Measurements from ENCODE around the gene CBLN3. TPM values are rescaled to one million over a fixed set of nuclear protein-coding genes. Genes with fewer than 3 reads are reported as not detected.
A peak's percentile ranks its signal among the peaks of the same experiment; 100 is the strongest.

The CBLN3 gene
- total RNA-seq, 2 donors from 2014 or later: 1.3 to 4.2 TPM

DNA sequence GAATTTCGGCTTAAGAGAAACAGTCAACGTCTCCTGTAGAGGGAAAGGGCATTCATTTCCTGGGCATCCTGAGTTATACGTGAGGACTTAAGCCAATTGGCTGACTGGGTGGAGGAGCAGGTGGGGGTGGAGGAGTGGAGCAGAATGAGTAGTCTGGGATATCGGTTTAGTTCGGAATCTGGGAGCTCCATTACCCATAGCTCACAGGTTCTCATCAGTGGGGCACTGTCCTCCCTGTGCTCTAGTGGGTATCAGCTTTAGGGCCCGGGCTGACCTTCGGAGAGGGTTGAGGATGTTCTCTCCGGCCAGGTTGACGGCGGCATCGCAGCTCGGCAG, 12.4 kb upstream of the CBLN3 start:
- TF ChIP-seq, protein P1, sequence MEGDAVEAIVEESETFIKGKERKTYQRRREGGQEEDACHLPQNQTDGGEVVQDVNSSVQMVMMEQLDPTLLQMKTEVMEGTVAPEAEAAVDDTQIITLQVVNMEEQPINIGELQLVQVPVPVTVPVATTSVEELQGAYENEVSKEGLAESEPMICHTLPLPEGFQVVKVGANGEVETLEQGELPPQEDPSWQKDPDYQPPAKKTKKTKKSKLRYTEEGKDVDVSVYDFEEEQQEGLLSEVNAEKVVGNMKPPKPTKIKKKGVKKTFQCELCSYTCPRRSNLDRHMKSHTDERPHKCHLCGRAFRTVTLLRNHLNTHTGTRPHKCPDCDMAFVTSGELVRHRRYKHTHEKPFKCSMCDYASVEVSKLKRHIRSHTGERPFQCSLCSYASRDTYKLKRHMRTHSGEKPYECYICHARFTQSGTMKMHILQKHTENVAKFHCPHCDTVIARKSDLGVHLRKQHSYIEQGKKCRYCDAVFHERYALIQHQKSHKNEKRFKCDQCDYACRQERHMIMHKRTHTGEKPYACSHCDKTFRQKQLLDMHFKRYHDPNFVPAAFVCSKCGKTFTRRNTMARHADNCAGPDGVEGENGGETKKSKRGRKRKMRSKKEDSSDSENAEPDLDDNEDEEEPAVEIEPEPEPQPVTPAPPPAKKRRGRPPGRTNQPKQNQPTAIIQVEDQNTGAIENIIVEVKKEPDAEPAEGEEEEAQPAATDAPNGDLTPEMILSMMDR (IDR thresholded peaks at IDR 0.05): peak; percentile 12
- no peak for ATAC-seq (ENCODE audit: insufficient number of reproducible peaks, low FRiP score, low read depth)
- peaks cover 5 to 25% of the 10 kb centered on the region in 2 donors for H3K4me1 ChIP-seq (ENCODE audit: control insufficient read depth in 1 of 2, low read depth in 2 of 2)

DNA sequence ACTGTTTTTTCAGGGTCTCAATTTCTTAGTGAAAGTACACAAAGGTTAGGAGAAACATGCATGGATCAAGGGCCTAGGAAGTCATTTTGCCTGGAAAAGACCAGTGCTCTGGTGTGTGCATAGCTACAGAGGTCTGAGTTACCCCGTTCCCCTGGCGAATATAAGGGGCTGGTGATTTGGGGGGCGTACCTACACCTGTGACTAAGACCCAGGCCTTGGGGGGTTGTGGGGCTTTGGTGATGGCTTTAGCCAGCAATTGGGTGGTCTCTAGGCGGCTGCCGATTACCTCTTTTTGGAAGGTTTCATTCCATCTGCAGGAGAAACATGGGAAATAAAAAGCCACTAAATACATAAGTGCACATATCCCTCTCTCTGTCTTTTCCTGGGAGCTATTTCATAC, 12.0 kb upstream of the CBLN3 start:
- Histone ChIP-seq H3K4me3 (peak overlapping the region; percentile 95), H3K4me1 (ENCODE audit: control insufficient read depth in 1 of 2, low read depth in 2 of 2) (peaks cover 5 to 29% of the 10 kb centered on the region in 2 donors), H3K36me3 (peaks cover 36% of the 10 kb centered on the region), H3K9me3 (no peaks in the 10 kb centered on the region), H3K27me3 (replicated peaks; ENCODE audit: insufficient read depth) (no peaks in the 10 kb centered on the region), H3K27ac (peak overlapping the region; percentile 100)
- TF ChIP-seq, protein P1 (IDR thresholded peaks at IDR 0.05): no peak
- ATAC-seq (ENCODE audit: insufficient number of reproducible peaks, low FRiP score, low read depth) (no peak), DNase-seq (ENCODE audit: low spot score) (no peak)

More for the DNA sequence above, 12.4 kb upstream of the CBLN3 start:
- no peak for DNase-seq (ENCODE audit: low spot score)
- Histone ChIP-seq H3K27ac (peak overlapping the region; percentile 100), H3K9me3 (no peaks in the 10 kb centered on the region), H3K36me3 (peaks cover 35% of the 10 kb centered on the region), H3K27me3 (replicated peaks; ENCODE audit: insufficient read depth) (no peaks in the 10 kb centered on the region), H3K4me3 (peak overlapping the region; percentile 95)

DNA sequence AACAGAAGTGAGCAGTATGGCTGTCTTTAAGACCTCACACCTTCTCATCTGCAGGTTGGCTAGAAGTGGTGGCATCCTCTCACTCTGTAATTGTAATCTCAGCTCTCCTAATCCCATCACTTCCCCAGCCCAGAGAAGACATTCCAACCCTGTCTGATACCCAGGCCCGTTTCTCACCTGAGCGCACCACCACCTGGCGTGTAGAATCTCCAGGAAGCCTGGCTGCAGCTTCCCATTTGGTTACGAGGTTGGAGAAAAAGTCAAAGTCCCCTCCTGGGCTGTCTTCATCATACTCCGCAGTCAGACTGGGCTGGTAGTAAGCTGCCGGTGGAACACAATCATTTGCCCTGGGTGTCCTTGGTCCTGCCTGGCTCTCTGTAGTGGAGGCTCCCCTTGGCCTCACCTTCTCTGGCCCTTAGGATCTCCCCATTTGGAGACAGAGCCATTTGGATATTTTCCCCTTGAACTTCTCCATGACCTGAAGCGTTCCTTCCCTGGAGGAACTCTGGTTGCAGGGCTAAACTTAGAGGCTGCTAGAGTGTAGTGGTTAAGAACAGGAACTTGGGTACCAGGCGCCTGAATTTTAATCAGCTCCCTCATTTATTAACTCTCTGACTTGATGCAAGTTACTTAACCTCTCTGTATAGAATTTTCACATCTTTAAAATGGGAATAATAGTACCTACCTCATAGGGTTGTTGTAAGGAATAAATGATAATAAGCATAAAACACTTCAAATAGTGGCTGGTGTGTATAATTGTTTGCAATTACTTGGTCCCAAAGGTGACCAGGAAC, 11.3 kb upstream of the CBLN3 start:
- H3K9me3 ChIP-seq: no peaks in the 10 kb centered on the region
- H3K27me3 ChIP-seq (replicated peaks; ENCODE audit: insufficient read depth): no peaks in the 10 kb centered on the region
- peaks cover 5 to 33% of the 10 kb centered on the region in 2 donors for H3K4me1 ChIP-seq (ENCODE audit: control insufficient read depth in 1 of 2, low read depth in 2 of 2)
- TF ChIP-seq, protein P1 (IDR thresholded peaks at IDR 0.05): no peak
- ATAC-seq (ENCODE audit: insufficient number of reproducible peaks, low FRiP score, low read depth) (no peak), DNase-seq (ENCODE audit: low spot score) (no peak)
- H3K27ac ChIP-seq: no peak overlapping the region
- peaks cover 43% of the 10 kb centered on the region for H3K36me3 ChIP-seq
- no peak overlapping the region for H3K4me3 ChIP-seq

DNA sequence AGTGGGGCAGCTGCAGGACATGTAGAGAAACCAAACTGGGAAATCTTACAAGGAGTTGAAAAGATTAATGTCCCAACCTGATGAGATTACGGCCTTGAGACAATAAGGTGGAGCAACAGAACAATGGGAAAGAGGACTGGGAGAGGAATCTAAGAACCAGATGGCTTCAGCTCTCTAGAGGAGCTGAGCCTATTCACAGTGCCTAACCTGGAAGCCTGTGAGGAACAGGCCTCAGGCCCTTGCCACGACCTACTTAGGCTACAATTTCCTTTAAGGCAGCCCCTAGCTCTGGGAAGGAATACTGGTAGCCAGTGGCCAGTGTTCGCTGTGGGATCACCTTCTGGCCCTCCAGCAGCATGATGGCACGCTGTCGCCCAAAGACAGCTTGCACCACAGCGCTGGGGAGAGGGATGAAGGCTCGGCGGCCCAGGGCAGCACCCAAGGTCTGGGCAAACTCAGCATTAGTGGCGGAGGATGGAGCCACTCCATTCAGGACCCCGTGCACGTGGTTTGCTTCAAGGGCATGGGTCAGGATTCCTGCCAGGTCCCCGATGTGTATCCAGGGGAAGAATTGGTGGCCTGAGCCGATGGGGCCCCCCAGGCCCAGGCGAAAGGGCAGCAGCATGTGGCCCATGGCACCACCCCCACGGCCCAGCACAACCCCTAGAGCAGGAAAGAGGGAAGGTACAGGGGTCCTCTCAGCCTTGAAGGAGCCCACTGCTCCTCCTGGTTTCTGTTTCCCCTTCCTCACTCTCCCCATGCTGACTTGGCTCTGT, 10.6 kb upstream of the CBLN3 start:
- H3K27ac ChIP-seq: no peak overlapping the region
- H3K36me3 ChIP-seq: peaks cover 43% of the 10 kb centered on the region
- H3K27me3 ChIP-seq (replicated peaks; ENCODE audit: insufficient read depth): no peaks in the 10 kb centered on the region
- H3K4me1 ChIP-seq (ENCODE audit: control insufficient read depth in 1 of 2, low read depth in 2 of 2): peaks cover 5 to 33% of the 10 kb centered on the region in 2 donors
- TF ChIP-seq, protein P1 (IDR thresholded peaks at IDR 0.05): no peak
- H3K9me3 ChIP-seq: no peaks in the 10 kb centered on the region
- H3K4me3 ChIP-seq: no peak overlapping the region
- ATAC-seq (ENCODE audit: insufficient number of reproducible peaks, low FRiP score, low read depth): no peak
- DNase-seq (ENCODE audit: low spot score): no peak

DNA sequence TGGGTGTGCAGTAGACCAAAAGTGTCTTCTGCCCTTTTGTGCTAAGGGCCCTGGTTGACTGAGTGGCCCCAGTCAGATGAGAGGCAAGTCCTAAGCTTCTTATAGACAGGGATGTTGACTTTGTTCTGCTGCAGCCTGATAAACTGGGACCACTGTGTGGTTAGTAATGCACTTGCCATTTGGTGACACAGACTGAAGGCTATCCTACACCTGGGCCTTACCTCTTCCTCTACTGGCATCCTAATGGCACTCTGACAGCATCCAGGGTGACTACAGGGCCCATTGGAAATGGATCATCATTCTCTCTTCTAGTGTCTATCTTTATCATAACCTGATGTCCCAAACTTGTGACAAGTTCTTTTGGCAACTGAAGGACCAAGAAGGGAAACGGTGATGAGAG, 9.8 kb upstream of the CBLN3 start:
- no peak overlapping the region for H3K27ac ChIP-seq
- no peak for ATAC-seq (ENCODE audit: insufficient number of reproducible peaks, low FRiP score, low read depth)
- H3K27me3 ChIP-seq (replicated peaks; ENCODE audit: insufficient read depth): no peaks in the 10 kb centered on the region
- no peak overlapping the region for H3K4me3 ChIP-seq
- DNase-seq (ENCODE audit: low spot score): no peak
- TF ChIP-seq, protein P1 (IDR thresholded peaks at IDR 0.05): no peak
- peaks cover 5 to 33% of the 10 kb centered on the region in 2 donors for H3K4me1 ChIP-seq (ENCODE audit: control insufficient read depth in 1 of 2, low read depth in 2 of 2)
- H3K36me3 ChIP-seq: peaks cover 43% of the 10 kb centered on the region
- H3K9me3 ChIP-seq: no peaks in the 10 kb centered on the region
